ENCODE results near the gene MIER2.
"Not testable (repeated sequence)": the region's sequence is repeated elsewhere in the genome, so short reads cannot be mapped to it uniquely, and the experiment has no call there.

The MIER2 gene

GRCh38 chr19:344625-345319 is at the start of gene MIER2:
TSS of gene MIER2 (minus strand) at chr19:344796. CDS start at chr19:344782, 14 bp downstream.
- peak; percentile 88 for DNase-seq (ENCODE audit: low spot score)

DNA sequence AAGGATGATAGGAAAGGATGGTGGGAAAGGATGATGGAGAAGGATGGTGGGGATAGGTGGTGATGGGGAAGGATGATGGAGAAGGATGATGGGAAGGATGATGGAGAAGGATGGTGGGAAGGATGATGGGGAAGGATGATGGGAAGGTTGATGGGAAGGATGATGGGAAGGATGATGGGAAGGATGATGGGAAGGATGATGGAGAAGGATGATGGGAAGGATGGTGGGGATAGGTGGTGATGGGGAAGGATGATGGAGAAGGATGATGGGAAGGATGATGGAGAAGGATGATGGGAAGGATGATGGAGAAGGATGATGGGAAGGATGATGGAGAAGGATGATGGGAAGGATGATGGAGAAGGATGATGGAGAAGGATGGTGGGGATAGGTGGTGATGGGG is 49.0 kb upstream of the MIER2 start:
- not testable (repeated sequence) for DNase-seq (ENCODE audit: low spot score)

DNA sequence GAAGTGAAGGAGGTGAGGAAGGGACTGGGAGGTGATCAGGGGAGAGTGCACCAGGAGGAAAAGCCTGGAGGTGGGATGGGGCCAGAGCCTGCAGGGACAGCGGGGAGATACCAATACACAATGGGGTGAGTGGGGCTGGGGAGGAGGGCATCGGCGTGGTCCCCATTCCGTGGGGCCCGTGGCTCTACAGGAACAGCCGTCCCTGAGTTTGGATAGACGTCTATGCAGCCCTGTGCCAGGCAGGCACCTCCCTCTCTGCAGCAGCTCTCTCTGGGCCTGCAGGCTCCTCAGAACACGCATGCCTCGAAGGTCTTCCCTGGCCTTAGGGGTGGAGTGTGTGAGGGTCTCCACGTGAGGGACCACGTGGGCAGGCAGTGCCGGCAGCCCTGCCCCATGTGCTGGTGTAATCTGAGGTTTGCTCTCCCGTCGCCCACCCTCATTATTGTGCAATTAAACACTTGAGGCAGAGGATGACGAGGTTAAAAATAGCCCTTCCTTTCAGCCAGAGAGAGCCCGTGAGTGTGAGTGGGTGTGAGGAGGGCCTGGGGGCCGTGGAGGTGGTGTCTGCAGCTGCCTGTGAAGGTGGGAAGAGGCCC is 47.9 kb upstream of the MIER2 start:
- no peak for DNase-seq (ENCODE audit: low spot score)

DNA sequence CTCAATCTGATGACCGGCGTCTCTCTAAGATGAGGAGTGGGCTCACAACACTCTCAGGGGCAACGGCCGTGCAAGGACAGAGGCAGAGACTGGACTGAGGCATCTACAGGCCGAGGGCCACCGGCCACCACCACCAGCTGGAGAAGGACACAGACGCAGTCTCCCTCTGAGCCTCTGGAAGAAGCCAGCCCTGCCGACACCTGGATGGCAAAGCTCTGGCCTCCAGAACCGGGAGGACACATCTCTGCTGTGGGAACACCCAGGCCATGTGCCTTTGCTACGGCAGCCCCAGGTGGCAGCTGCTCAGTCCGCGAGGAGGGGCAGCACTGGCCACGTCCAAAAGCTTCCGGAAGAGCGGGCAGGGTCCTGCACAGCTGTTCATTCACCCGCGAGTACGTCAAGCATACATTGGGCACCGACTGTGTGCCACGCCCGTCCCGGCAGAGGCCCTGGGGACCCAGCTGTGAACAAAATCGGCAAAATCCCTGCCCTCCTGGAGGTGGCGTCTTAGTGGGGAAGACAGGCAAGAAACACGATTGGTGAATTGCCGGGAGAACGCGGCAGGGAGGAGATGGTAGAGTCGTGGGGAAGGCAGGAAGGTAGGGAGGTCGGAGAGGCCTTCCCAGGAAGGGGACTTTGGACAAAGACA is 47.3 kb upstream of the MIER2 start:
- no peak for DNase-seq (ENCODE audit: low spot score)

DNA sequence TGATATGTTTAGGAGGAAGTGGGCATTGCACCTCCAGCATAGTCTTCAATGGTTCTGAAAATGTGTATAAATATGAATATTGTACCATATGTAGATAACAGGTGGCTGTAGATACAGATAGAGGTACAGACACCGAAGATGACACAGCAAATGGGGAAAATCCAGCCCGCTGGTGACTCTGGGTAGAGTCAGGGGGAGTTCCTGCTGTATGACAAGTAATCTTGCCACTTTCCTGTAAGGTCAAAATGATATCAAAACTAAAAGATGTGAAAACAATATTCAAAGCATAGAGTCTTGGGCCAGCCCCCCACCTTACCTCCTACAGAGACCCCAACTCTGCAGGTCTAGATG is 46.6 kb upstream of the MIER2 start:
- no peak for DNase-seq (ENCODE audit: low spot score)

GRCh38 chr19:390386-391206 is 46.0 kb upstream of the MIER2 start:
- DNase-seq (ENCODE audit: low spot score): no peak

- DNase-seq (ENCODE audit: low spot score): no peak
Observed at GRCh38 chr19:389935-390289, 45.3 kb upstream of the MIER2 start.

DNA sequence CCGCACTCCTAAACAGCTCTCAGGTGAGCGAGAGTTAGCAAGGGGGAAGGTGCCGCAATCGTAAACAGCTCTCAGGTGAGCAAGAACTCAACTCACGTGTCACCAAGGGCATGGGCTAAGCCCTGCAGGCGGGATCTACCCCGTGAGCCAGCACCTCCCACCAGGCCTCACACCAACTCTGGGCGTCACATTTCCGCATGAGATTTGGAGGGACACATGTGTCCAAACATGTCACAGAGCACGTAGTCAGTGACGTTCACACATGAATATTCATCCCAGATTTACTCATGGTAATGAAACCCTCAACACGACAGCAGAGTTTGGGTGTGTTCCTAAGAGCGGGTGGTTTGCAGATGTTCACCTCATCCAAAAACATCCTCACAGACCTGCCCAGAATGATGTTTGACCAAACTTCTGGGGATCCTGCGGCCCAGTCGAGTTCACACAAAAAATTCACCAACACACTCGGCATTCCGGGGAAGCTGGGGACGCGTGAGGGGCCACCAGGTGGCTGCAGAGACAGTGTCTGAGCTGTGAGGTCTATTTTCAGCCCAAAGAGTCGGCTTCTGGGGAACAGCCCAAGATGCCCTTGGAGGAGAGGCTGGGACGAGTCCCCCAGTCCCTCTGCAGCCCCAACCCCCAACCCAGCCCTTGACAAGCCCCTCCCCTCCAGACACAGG is 44.8 kb upstream of the MIER2 start:
- DNase-seq (ENCODE audit: low spot score): no peak

- no peak for DNase-seq (ENCODE audit: low spot score)
Observed at GRCh38 chr19:388691-389090, 44.1 kb upstream of the MIER2 start.

GRCh38 chr19:387777-388176 is 43.2 kb upstream of the MIER2 start:
- no peak for DNase-seq (ENCODE audit: low spot score)

- DNase-seq (ENCODE audit: low spot score): not testable (repeated sequence)
Observed at GRCh38 chr19:386632-387301, 42.2 kb upstream of the MIER2 start.

GRCh38 chr19:386189-386588 is 41.6 kb upstream of the MIER2 start:
- not testable (repeated sequence) for DNase-seq (ENCODE audit: low spot score)

DNA sequence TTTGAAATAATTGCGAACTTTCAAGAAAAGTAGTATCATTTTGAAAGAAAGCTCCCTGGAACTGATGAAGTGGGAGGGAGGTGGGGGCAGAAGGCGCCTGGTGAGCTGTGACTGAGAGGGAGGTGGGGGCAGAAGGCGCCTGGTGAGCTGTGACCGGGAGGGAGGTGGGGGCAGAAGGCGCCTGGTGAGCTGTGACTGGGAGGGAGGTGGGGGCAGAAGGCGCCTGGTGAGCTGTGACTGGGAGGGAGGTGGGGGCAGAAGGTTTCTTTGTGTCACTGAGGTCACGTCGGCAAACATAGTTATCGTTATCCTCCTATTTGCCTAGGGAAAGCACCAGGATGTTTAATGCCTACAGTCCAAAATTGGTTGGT is 40.2 kb upstream of the MIER2 start:
- DNase-seq (ENCODE audit: low spot score): no peak

DNA sequence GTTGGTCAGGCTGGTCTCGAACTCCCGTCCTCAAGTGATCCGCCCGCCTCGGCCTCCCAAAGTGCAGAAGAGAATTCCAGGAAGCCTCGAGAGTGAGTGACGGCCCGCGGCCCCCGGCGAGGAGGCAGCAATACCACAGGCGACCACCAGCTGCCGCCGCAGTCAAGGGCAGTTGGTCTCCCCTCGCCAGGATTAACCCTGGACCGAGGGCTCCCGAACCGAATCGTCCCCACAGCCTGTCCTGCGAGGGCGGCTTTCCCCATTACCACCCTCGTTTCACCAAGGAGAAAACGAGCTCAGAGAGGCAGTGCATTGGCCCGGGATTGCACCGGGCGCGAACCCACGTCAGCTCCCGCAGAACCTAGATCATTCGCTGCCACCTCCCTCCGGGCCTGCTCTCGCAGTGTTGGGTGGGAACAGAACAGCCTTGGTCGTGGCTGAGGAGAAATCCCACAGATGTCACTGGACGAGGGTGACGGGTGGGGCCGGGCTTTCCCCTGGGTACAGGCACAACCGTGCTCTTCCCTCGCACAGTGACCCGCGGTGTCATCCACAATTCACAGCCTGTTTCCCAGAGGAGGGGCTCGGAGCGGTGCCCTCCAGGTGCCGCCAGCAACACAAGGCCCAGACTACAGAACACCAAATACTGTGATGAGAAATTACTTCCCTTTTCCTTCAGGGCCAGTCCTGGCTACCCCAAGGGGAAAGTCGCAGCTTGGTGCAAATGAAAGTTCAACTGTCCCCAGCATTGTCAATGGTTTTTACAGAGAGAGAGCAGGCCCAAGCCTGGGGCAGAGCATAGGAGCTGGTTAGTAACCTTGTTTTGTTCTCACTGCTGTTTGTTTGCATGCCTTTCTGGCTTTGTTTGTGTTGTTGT is 39.6 kb upstream of the MIER2 start:
- peak; percentile 69 for DNase-seq (ENCODE audit: low spot score)

- DNase-seq (ENCODE audit: low spot score): no peak
Observed at GRCh38 chr19:383040-383439, 38.4 kb upstream of the MIER2 start.

- not testable (repeated sequence) for DNase-seq (ENCODE audit: low spot score)
Observed at GRCh38 chr19:382578-382977, 38.0 kb upstream of the MIER2 start.

DNA sequence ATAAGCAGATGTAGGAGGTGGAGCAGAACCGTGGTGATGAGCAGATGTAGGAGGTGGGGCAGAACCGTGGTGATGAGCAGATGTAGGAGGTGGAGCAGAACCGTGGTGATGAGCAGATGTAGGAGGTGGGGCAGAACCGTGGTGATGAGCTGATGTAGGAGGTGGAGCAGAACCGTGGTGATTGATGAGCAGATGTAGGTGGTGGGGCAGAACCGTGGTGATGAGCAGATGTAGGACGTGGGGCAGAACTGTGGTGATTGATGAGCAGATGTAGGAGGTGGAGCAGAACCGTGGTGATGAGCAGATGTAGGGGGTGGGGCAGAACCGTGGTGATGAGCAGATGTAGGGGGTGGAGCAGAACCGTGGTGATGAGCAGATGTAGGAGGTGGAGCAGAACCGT is 37.3 kb upstream of the MIER2 start:
- not testable (repeated sequence) for DNase-seq (ENCODE audit: low spot score)

GRCh38 chr19:380618-381219 is 36.1 kb upstream of the MIER2 start:
- not testable (repeated sequence) for DNase-seq (ENCODE audit: low spot score)

DNA sequence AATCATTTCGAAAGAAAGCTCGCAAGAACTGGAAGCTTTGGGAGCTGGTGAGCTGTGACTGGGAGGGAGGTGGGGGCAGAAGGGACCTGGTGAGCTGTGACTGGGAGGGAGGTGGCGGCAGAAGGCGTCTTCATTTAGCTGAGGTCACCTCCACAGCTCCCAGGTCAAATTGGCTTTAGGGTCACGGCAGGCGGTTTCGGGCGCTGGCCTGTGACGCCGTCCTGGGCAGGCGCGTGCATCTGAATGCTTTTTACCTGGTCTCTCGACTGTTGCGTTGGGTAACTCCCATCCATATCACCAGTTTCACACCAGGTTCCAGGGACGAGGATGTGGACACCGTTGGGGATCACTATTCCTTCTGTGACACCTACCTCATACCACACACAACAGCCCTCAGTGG is 35.2 kb upstream of the MIER2 start:
- no peak for DNase-seq (ENCODE audit: low spot score)

GRCh38 chr19:378706-379105 is 34.1 kb upstream of the MIER2 start:
- no peak for DNase-seq (ENCODE audit: low spot score)

Data from HuH-7 (cell line).